ENCODE results near the gene RAD52.

Gene RAD52

DNA sequence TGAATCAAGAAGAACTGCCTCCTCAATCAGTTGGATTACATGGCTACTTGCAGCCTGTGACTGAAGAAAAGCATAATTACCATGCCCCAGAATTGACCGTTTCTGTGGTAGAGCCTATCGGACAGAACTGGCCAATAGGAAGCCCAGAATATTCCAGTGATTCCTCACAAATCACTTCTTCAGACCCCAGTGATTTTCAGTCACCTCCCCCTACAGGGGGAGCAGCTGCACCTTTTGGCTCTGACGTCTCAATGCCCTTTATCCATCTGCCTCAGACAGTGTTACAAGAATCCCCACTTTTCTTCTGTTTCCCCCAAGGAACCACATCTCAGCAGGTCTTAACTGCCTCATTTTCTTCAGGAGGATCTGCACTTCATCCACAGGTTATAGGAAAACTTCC is 80.8 kb downstream of the RAD52 start:
- no peak for DNase-seq (ENCODE audit: low spot score)

DNA sequence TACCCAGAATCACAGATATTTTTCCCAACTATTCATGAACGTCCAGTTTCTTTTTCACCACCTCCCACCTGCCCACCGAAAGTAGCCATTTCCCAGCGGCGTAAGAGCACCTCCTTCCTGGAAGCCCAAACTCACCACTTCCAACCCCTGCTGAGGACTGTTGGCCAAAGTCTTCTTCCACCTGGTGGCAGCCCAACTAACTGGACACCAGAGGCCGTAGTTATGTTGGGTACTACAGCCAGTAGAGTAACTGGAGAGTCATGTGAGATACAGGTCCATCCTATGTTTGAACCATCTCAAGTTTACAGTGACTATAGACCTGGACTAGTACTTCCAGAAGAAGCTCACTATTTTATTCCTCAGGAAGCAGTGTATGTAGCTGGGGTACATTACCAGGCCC is 81.6 kb downstream of the RAD52 start:
- no peak for DNase-seq (ENCODE audit: low spot score)

DNA sequence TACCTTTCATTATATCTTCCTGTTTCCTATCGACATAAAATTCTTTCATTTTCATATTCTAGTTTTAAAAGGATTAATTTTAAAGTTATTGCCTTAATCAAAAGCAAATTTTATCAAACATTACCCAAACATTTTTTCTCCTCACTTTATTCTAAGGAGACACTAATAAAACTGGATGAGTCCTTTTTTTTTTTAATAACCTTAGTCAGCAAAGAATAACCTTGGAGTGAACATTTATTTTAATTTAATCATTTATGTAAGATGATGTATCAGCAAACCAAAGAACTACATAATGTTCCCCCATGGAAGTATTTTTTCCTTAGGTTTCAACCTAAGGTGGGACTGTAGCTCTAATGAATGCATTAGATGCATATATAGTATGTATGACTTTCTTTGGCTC is 83.9 kb downstream of the RAD52 start:
- no peak for DNase-seq (ENCODE audit: low spot score)

DNA sequence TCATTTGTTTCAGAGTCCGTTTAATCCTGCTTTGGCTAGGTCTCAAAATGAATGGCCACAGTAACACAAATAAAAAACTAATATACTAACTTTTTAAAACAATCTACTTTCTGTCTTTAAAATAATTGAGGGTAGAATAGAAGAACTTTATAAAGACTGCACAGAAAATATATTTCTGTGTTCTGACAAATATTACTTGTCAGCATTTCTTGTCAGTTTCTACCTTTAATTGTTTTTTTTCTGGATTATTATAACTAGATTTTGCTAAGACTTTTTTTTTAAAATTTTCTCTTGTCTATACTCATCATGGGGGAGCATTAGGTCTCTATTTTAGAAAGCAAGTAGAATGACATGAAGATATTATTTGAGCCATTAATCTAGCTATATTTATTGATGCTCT is 86.2 kb downstream of the RAD52 start:
- no peak for DNase-seq (ENCODE audit: low spot score)

DNA sequence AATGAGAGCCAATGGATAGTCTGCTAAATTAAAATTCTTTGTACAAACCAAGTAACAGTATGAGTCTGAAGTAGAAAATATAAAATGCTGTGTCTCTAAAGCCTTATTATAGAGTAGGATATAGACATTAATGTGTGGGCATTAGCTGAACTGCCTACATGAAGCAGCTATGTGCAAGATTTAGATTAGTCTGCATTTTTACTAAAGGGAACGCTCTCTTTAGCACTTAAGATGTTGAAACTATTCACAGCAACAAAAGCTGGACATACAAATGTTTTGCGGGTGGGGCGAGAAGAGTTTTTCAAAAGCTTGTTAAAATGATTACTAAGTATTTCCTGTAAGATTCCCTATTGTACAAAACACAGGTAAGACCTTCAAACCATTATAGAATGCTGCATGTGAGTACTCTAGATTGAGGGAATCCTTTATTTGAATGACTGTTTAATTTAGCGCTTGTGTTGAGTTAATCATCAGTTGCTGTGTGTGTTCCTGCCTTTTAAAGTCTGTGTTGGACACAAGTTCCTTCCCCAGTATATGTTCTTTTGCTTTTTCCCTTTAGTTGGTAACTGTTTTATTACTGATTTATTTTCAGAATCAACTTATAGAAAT is 87.1 kb downstream of the RAD52 start:
- no peak for DNase-seq (ENCODE audit: low spot score)

All from CD4-positive, alpha-beta T cell treated with Interleukin-2 at 100 ng/mL for 4 hours (primary cell).